Neural progenitor cell (in vitro differentiated cells): ENCODE measurements around the gene NEDD4.

Source experiments
- CTCF ChIP-seq: fragments of 200-600 bp; sonication (generic); IDR thresholded peaks from 2 replicates; pipeline ENCODE4 v1.5.1; 2017; ENCODE audit warnings: antibody characterized with exemption, mild to moderate bottlenecking
- EZH2phosphoT487 ChIP-seq: fragments of 200-600 bp; sonication (generic); IDR thresholded peaks from 2 replicates; pipeline ENCODE4 v1.6.1; 2017; ENCODE audit warnings: antibody characterized with exemption

GRCh38 chr15:55782901-55783300 lies 210.5 kb downstream of the NEDD4 start:
- TF ChIP-seq CTCF, result no peak
- TF ChIP-seq EZH2phosphoT487, result no peak
